Measurements from ENCODE around the gene TAS2R42.
A peak's percentile ranks its signal among the peaks of the same experiment; 100 is the strongest.

TAS2R42 gene, protein sequence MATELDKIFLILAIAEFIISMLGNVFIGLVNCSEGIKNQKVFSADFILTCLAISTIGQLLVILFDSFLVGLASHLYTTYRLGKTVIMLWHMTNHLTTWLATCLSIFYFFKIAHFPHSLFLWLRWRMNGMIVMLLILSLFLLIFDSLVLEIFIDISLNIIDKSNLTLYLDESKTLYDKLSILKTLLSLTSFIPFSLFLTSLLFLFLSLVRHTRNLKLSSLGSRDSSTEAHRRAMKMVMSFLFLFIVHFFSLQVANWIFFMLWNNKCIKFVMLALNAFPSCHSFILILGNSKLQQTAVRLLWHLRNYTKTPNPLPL

DNA sequence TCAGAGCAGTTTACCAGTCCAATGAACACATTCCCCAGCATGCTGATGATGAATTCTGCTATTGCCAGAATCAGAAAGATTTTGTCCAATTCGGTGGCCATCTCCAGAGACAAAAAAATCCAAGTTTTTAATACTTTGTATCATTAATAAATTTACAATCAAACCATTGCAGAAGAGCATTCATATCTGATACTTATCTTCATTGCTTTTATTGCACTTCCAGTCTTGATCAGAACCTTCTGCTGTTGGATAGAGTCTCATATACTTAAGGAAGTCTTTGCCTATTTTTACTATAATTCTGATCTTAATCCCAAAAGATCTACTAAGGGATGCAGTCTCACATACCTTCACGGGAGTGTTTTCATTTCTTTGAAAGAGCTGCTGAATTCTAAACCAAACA, at the start of gene TAS2R42:
TAS2R42 (minus strand) TSS at position 101 of the 400 bp plus-strand sequence; CDS start at position 101, 0 bp downstream.
- H3K27me3 ChIP-seq (ENCODE audit: control insufficient read depth, insufficient read depth, low read length) = no peaks in the 10 kb centered on the region
- H3K27ac ChIP-seq (ENCODE audit: low read depth, low read length) = no peak within 1 kb of the TSS
- H3K4me3 ChIP-seq (ENCODE audit: low read length) = no peak within 1 kb of the TSS
- H3K36me3 ChIP-seq (ENCODE audit: control insufficient read depth, insufficient read depth, low read length) = no peaks in the 10 kb centered on the region
- H3K9ac ChIP-seq (ENCODE audit: low read length) = no peak within 1 kb of the TSS
- no peaks in the 10 kb centered on the region for H3K4me1 ChIP-seq (ENCODE audit: control insufficient read depth, insufficient read depth, low read length)

DNA sequence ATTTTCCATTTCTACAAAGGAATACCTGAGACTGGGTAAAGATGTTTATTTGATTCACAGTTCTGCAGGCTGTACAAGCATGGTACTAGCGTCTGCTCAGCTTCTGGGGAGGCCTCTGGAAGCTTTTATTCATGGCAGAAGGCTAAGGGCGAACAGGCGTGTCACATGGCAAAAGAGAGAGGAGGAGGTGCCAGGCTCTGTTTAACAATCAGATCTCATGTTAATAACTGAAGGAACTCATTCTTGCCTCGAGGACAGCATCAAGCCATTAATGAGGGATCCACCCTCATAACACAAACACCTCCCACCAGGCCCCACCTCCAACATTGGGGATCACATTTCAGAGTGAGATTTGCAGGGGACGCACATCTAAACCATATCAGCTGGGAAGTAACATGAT, 46.8 kb upstream of the TAS2R42 start:
- H3K27ac ChIP-seq (ENCODE audit: low read depth, low read length) = no peak overlapping the region
- no peak overlapping the region for H3K9ac ChIP-seq (ENCODE audit: low read length)
- H3K27me3 ChIP-seq (ENCODE audit: control insufficient read depth, insufficient read depth, low read length) = no peaks in the 10 kb centered on the region
- H3K36me3 ChIP-seq (ENCODE audit: control insufficient read depth, insufficient read depth, low read length) = no peaks in the 10 kb centered on the region
- H3K4me3 ChIP-seq (ENCODE audit: low read length) = no peak overlapping the region
- no peaks in the 10 kb centered on the region for H3K4me1 ChIP-seq (ENCODE audit: control insufficient read depth, insufficient read depth, low read length)

- Histone ChIP-seq H3K27me3 (ENCODE audit: control insufficient read depth, insufficient read depth, low read length) (no peaks in the 10 kb centered on the region), H3K36me3 (ENCODE audit: control insufficient read depth, insufficient read depth, low read length) (no peaks in the 10 kb centered on the region), H3K9ac (ENCODE audit: low read length) (no peak overlapping the region), H3K4me1 (ENCODE audit: control insufficient read depth, insufficient read depth, low read length) (no peaks in the 10 kb centered on the region), H3K4me3 (ENCODE audit: low read length) (no peak overlapping the region), H3K27ac (ENCODE audit: low read depth, low read length) (no peak overlapping the region)
These were observed 41.7 kb upstream of the TAS2R42 start for GRCh38 chr12:11228296-11228879.

DNA sequence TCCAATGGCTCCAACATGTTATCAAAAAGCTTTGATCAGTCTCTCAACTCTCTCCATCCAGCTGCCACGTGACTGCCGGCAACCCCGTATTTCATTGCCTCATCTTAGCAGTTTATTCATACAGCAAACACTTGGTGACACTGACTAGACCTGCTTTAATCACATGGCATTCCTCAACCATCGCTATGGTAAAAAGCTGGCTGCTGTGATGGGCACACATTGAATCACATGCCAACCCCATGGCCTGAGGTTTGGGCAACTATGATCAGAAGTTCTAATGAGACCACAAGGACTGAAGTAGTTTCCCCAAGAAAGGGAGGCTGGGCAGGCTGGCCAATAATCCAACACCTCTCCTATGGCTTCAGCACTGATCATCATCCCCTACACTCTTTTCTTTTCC, 40.6 kb upstream of the TAS2R42 start:
- H3K4me1 ChIP-seq (ENCODE audit: control insufficient read depth, insufficient read depth, low read length) = no peaks in the 10 kb centered on the region
- H3K36me3 ChIP-seq (ENCODE audit: control insufficient read depth, insufficient read depth, low read length) = no peaks in the 10 kb centered on the region
- no peak overlapping the region for H3K4me3 ChIP-seq (ENCODE audit: low read length)
- no peak overlapping the region for H3K27ac ChIP-seq (ENCODE audit: low read depth, low read length)
- H3K9ac ChIP-seq (ENCODE audit: low read length) = no peak overlapping the region
- no peaks in the 10 kb centered on the region for H3K27me3 ChIP-seq (ENCODE audit: control insufficient read depth, insufficient read depth, low read length)

- Histone ChIP-seq H3K9ac (ENCODE audit: low read length) (no peak overlapping the region), H3K27me3 (ENCODE audit: control insufficient read depth, insufficient read depth, low read length) (no peaks in the 10 kb centered on the region), H3K27ac (ENCODE audit: low read depth, low read length) (no peak overlapping the region), H3K4me1 (ENCODE audit: control insufficient read depth, insufficient read depth, low read length) (no peaks in the 10 kb centered on the region), H3K4me3 (ENCODE audit: low read length) (no peak overlapping the region), H3K36me3 (ENCODE audit: control insufficient read depth, insufficient read depth, low read length) (no peaks in the 10 kb centered on the region)
These were observed 22.4 kb upstream of the TAS2R42 start for GRCh38 chr12:11209113-11209512.

DNA sequence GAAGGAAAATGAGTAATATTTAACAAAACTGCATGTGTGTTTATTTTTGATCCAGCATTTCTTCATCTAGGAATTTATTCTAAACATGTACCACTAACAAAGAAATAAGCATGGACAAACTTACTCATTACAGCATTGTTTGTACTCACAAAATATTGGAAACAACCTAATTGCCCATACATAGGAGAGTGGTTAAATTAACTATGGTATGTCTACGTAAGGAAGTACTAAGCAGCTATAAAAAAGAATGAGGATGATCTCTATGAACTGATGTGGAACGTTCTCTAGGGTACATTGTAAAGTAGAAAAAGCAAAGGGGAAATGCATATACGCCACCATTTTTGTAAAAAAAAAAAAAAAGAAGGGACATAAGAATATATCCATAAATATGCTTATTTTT, 17.4 kb upstream of the TAS2R42 start:
- Histone ChIP-seq H3K27me3 (ENCODE audit: control insufficient read depth, insufficient read depth, low read length) (no peaks in the 10 kb centered on the region), H3K4me1 (ENCODE audit: control insufficient read depth, insufficient read depth, low read length) (no peaks in the 10 kb centered on the region), H3K36me3 (ENCODE audit: control insufficient read depth, insufficient read depth, low read length) (no peaks in the 10 kb centered on the region), H3K27ac (ENCODE audit: low read depth, low read length) (no peak overlapping the region), H3K4me3 (ENCODE audit: low read length) (no peak overlapping the region), H3K9ac (ENCODE audit: low read length) (no peak overlapping the region)

- H3K36me3 ChIP-seq (ENCODE audit: control insufficient read depth, insufficient read depth, low read length) = no peaks in the 10 kb centered on the region
- H3K4me3 ChIP-seq (ENCODE audit: low read length) = no peak overlapping the region
- no peak overlapping the region for H3K9ac ChIP-seq (ENCODE audit: low read length)
- H3K27me3 ChIP-seq (ENCODE audit: control insufficient read depth, insufficient read depth, low read length) = no peaks in the 10 kb centered on the region
- no peaks in the 10 kb centered on the region for H3K4me1 ChIP-seq (ENCODE audit: control insufficient read depth, insufficient read depth, low read length)
- no peak overlapping the region for H3K27ac ChIP-seq (ENCODE audit: low read depth, low read length)
These were observed 16.1 kb upstream of the TAS2R42 start for GRCh38 chr12:11202811-11203210.

DNA sequence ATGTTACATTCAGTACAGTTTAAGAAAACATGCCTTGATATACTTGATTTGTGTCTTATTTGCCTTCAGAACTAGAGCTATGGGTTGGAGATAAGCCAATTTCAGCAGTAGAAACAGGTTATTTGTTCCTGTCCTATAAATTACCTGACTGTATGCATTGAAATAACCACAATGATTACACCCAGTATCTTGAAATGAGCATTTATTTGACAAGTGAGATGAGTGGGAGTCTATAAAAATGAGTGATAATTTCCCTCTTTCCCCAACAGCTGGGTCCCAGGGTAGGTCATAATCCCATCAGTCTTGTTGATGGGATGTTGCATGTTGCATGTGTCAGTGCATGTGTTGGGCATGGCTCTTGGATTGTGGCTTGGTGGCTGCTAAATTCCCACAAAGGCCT, 3.7 kb downstream of the TAS2R42 start:
- H3K27ac ChIP-seq (ENCODE audit: low read depth, low read length) = no peak overlapping the region
- H3K4me1 ChIP-seq (ENCODE audit: control insufficient read depth, insufficient read depth, low read length) = no peaks in the 10 kb centered on the region
- no peak overlapping the region for H3K9ac ChIP-seq (ENCODE audit: low read length)
- H3K4me3 ChIP-seq (ENCODE audit: low read length) = no peak overlapping the region
- no peaks in the 10 kb centered on the region for H3K27me3 ChIP-seq (ENCODE audit: control insufficient read depth, insufficient read depth, low read length)
- H3K36me3 ChIP-seq (ENCODE audit: control insufficient read depth, insufficient read depth, low read length) = no peaks in the 10 kb centered on the region

GRCh38 chr12:11182529-11182928, 4.2 kb downstream of the TAS2R42 start:
- Histone ChIP-seq H3K9ac (ENCODE audit: low read length) (no peak overlapping the region), H3K27me3 (ENCODE audit: control insufficient read depth, insufficient read depth, low read length) (no peaks in the 10 kb centered on the region), H3K36me3 (ENCODE audit: control insufficient read depth, insufficient read depth, low read length) (no peaks in the 10 kb centered on the region), H3K4me1 (ENCODE audit: control insufficient read depth, insufficient read depth, low read length) (no peaks in the 10 kb centered on the region), H3K27ac (ENCODE audit: low read depth, low read length) (no peak overlapping the region), H3K4me3 (ENCODE audit: low read length) (no peak overlapping the region)

DNA sequence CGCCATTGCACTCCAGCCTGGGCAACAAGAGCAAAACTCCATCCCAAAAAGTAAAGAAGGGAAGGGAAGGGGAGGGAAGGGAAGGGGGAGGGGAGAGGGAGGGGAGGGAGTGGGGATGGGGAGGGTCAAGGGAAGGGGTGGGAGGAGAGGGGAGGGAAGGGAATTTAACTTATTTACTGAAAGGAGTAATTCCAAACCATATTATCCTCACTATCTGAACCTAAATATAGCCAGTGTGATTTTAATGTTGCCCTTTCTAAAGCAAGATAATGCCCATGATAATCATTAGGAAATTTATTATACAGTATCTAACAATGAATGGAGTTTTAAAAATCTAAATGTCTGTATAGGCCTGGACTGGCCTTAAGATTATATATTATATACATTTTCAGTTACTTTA, 8.5 kb downstream of the TAS2R42 start:
- no peak overlapping the region for H3K9ac ChIP-seq (ENCODE audit: low read length)
- peaks cover 2% of the 10 kb centered on the region for H3K4me1 ChIP-seq (ENCODE audit: control insufficient read depth, insufficient read depth, low read length)
- no peak overlapping the region for H3K4me3 ChIP-seq (ENCODE audit: low read length)
- no peak overlapping the region for H3K27ac ChIP-seq (ENCODE audit: low read depth, low read length)
- no peaks in the 10 kb centered on the region for H3K27me3 ChIP-seq (ENCODE audit: control insufficient read depth, insufficient read depth, low read length)
- no peaks in the 10 kb centered on the region for H3K36me3 ChIP-seq (ENCODE audit: control insufficient read depth, insufficient read depth, low read length)

- Histone ChIP-seq H3K27ac (ENCODE audit: low read depth, low read length) (no peak overlapping the region), H3K36me3 (ENCODE audit: control insufficient read depth, insufficient read depth, low read length) (no peaks in the 10 kb centered on the region), H3K4me3 (ENCODE audit: low read length) (no peak overlapping the region), H3K27me3 (ENCODE audit: control insufficient read depth, insufficient read depth, low read length) (no peaks in the 10 kb centered on the region), H3K4me1 (ENCODE audit: control insufficient read depth, insufficient read depth, low read length) (peaks cover 18% of the 10 kb centered on the region), H3K9ac (ENCODE audit: low read length) (no peak overlapping the region)
These were observed 12.7 kb downstream of the TAS2R42 start for GRCh38 chr12:11174022-11174421.

GRCh38 chr12:11171969-11172675, 14.6 kb downstream of the TAS2R42 start:
- Histone ChIP-seq H3K36me3 (ENCODE audit: control insufficient read depth, insufficient read depth, low read length) (no peaks in the 10 kb centered on the region), H3K4me1 (ENCODE audit: control insufficient read depth, insufficient read depth, low read length) (peaks cover 19% of the 10 kb centered on the region), H3K27ac (ENCODE audit: low read depth, low read length) (peak overlapping the region; percentile 93), H3K9ac (ENCODE audit: low read length) (peak overlapping the region; percentile 60), H3K27me3 (ENCODE audit: control insufficient read depth, insufficient read depth, low read length) (no peaks in the 10 kb centered on the region), H3K4me3 (ENCODE audit: low read length) (peak overlapping the region; percentile 95)

All from rectal smooth muscle tissue (tissue), 1 donor.